Activated B cell treated with CpG ODN at 0.5 μM for 24 hours (primary cell): ENCODE results near the gene GPC1. TPM values are rescaled to one million over a fixed set of nuclear protein-coding genes. Genes with fewer than 3 reads are reported as not detected.

Source experiments
- ATAC-seq: fragments of 200-7000 bp; cut with Tn5 transposase; one replicate; pipeline ENCODE4 v1.10.0; 2021; ENCODE audit warnings: low read depth, mild to moderate bottlenecking, moderate library complexity
- CTCF ChIA-PET: fragments of 350-600 bp; sonication (Branson Sonifier 250); formaldehyde crosslinking; loops from one replicate; lab custom pipeline; 2021; ENCODE audit warnings: antibody characterized with exemption; lab: Charles Lee
- POLR2A ChIA-PET: fragments of 350-600 bp; sonication (Branson Sonifier 250); formaldehyde crosslinking; loops from one replicate; lab custom pipeline; 2021; ENCODE audit warnings: antibody characterized with exemption; lab: Charles Lee
- DNase-seq: peaks from one replicate; pipeline ENCODE4 v3.0.0; 2022
- H3K27ac Mint-ChIP-seq: one replicate; pipeline ENCODE4 v1.8.0; 2020; ENCODE audit warnings: mixed read lengths
- H3K27me3 Mint-ChIP-seq: one replicate; pipeline ENCODE4 v1.8.0; 2021; ENCODE audit warnings: mixed read lengths
- H3K36me3 Mint-ChIP-seq: one replicate; pipeline ENCODE4 v1.8.0; 2021; ENCODE audit warnings: low read depth, mixed read lengths
- H3K4me1 Mint-ChIP-seq: one replicate; pipeline ENCODE4 v1.8.0; 2021; ENCODE audit warnings: mixed read lengths
- H3K4me3 Mint-ChIP-seq: one replicate; pipeline ENCODE4 v1.8.0; 2020; ENCODE audit warnings: mild to moderate bottlenecking, mixed read lengths
- H3K9me3 Mint-ChIP-seq: one replicate; pipeline ENCODE4 v1.8.0; 2020; ENCODE audit warnings: mixed read lengths
- CTCF ChIP-seq: fragments of 200-600 bp; IDR thresholded peaks from one replicate; pipeline ENCODE4 v1.8.0; 2022; ENCODE audit warnings: antibody characterized with exemption, mild to moderate bottlenecking
- intact Hi-C: fragments of 100-400 bp; cut with micrococcal nuclease; formaldehyde crosslinking; loops from one replicate; pipeline ENCODE4 v1.15.1; 2024
- total RNA-seq: library from RNA; stranded (reverse); gene quantifications from 2 replicates; pipeline ENCODE4 v1.2.3, GENCODE V29; 2022

GPC1 gene
- total RNA-seq, 1 donor from 2014 or later, result 1.9 TPM

- POLR2A ChIA-PET, result no interaction called here
- DNase-seq, result no peak
- no peak for ATAC-seq
Observed at GRCh38 chr2:240498171-240498957, 62.9 kb downstream of the GPC1 start.

GRCh38 chr2:240498958-240499260 is 63.4 kb downstream of the GPC1 start:
- H3K36me3 Mint-ChIP-seq, result peaks cover 45% of the 10 kb centered on the region

More at GRCh38 chr2:240498171-240498957, 62.9 kb downstream of the GPC1 start:
- H3K4me3 Mint-ChIP-seq, result no peak overlapping the region
- CTCF ChIA-PET, result no interaction called here
- no peaks in the 10 kb centered on the region for H3K4me1 Mint-ChIP-seq
- H3K36me3 Mint-ChIP-seq, result peaks cover 47% of the 10 kb centered on the region
- H3K9me3 Mint-ChIP-seq, result peaks cover 2% of the 10 kb centered on the region
- H3K27ac Mint-ChIP-seq, result no peak overlapping the region
- intact Hi-C loops, result no loop called here
- H3K27me3 Mint-ChIP-seq, result no peaks in the 10 kb centered on the region
- no peak for TF ChIP-seq CTCF

DNA sequence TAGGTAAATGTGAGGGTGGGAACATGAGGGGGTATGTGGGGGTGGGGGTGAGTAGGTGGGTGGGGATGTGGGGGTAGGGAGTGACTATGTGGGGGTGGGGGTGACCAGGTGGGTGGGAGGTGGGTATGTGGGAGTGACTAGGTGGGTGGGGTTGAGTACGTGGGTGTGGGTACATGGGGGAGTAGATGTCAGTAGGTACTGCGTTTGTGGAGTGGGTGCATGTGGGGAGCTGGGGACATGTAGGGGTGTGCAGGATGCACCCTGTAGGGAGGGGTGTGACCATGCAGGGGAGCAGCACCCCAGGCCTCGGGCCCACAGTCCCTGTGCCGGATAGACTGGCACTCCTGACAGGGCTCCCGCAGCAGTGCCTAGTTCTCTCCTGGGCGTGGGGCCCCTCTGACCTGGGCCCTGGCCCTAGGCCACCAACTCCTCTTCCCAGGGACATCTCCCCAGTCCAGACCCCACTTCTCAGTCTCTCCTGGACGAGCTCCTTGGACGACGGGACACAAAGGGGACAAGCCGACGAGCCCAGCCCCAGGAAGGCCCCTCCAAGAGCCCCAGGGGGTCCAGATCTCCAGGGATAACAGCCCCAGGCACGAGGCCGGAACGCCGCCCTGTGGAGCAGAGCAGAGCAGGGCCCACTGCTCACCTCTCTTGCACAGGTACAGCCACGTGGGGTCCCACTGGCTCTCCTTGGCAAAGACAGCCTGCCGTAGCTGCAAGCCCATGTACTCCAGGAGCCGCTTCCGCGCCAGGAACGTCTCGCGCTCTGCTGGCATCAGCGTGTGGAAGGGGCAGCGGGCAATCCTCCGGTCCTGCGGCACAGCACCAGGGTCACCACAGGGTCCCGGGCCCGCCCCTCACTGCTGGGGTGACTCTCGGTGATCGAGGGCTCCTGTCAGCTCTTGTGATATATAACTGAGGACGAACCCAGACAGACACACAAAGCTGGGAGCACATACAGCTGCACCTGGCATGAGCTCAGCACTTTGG is 64.1 kb downstream of the GPC1 start:
- H3K9me3 Mint-ChIP-seq, result no peaks in the 10 kb centered on the region
- H3K36me3 Mint-ChIP-seq, result peaks cover 40% of the 10 kb centered on the region
- H3K27me3 Mint-ChIP-seq, result no peaks in the 10 kb centered on the region
- CTCF ChIA-PET, result interaction anchor here (0.9 kb wide), 1 partner anchor 14 kb away, joined by 3 read pairs; no protein-coding TSS in a partner anchor
- ATAC-seq (no peak), DNase-seq (no peak)
- no peak overlapping the region for H3K4me3 Mint-ChIP-seq
- no peak overlapping the region for H3K27ac Mint-ChIP-seq
- POLR2A ChIA-PET, result no interaction called here
- TF ChIP-seq CTCF, result no peak
- intact Hi-C loops, result no loop called here
- H3K4me1 Mint-ChIP-seq, result no peaks in the 10 kb centered on the region

More at GRCh38 chr2:240498958-240499260, 63.4 kb downstream of the GPC1 start:
- H3K27ac Mint-ChIP-seq, result no peak overlapping the region
- ChIA-PET CTCF (no interaction called here), POLR2A (no interaction called here)
- intact Hi-C loops, result no loop called here
- H3K9me3 Mint-ChIP-seq, result no peaks in the 10 kb centered on the region
- no peaks in the 10 kb centered on the region for H3K27me3 Mint-ChIP-seq
- ATAC-seq (no peak), DNase-seq (no peak)
- H3K4me1 Mint-ChIP-seq, result no peaks in the 10 kb centered on the region
- TF ChIP-seq CTCF, result no peak
- H3K4me3 Mint-ChIP-seq, result no peak overlapping the region

GRCh38 chr2:240500561-240501423 is 65.3 kb downstream of the GPC1 start:
- TF ChIP-seq CTCF, result no peak
- no peak overlapping the region for H3K27ac Mint-ChIP-seq
- no peak overlapping the region for H3K4me3 Mint-ChIP-seq
- no peaks in the 10 kb centered on the region for H3K9me3 Mint-ChIP-seq
- intact Hi-C loops, result no loop called here
- ChIA-PET CTCF (no interaction called here), POLR2A (no interaction called here)
- no peaks in the 10 kb centered on the region for H3K27me3 Mint-ChIP-seq
- no peak for ATAC-seq
- peaks cover 36% of the 10 kb centered on the region for H3K36me3 Mint-ChIP-seq
- no peaks in the 10 kb centered on the region for H3K4me1 Mint-ChIP-seq
- DNase-seq, result no peak
